BLaER1 treated with 17β-estradiol and CSF1 and Interleukin-3, amounts not matched to agents 10 nM and 100 nM (cell line): ENCODE data around the gene PRKCE.
A peak's percentile ranks its signal among the peaks of the same experiment; 100 is the strongest.

ENCODE experiments used
- H3K27ac ChIP-seq, 11 experiments: shearing (Covaris generic); formaldehyde crosslinking; 2 replicates each; pipeline ENCODE4 v1.8.1; 2022
- H3K27me3 ChIP-seq, 11 experiments: shearing (Covaris generic); formaldehyde crosslinking; 2 replicates each; pipeline ENCODE4 v1.8.1; 2022
- H3K36me3 ChIP-seq, 11 experiments: shearing (Covaris generic); formaldehyde crosslinking; 2 replicates each; pipeline ENCODE4 v1.8.1; 2022
- H3K4me1 ChIP-seq, 10 experiments: shearing (Covaris generic); formaldehyde crosslinking; 2 replicates each; pipeline ENCODE4 v1.8.1; 2022
- H3K4me2 ChIP-seq, 11 experiments: shearing (Covaris generic); formaldehyde crosslinking; 2 replicates each; pipeline ENCODE4 v1.8.1; 2022
- H3K4me3 ChIP-seq, 10 experiments: shearing (Covaris generic); formaldehyde crosslinking; 2 replicates each; pipeline ENCODE4 v1.8.1; 2022
- H3K9ac ChIP-seq, 11 experiments: shearing (Covaris generic); formaldehyde crosslinking; 2 replicates each; pipeline ENCODE4 v1.8.1; 2022
- H3K9me3 ChIP-seq, 11 experiments: shearing (Covaris generic); formaldehyde crosslinking; replicated peaks in 1 of 11; 2 replicates each; pipeline ENCODE4 v1.8.1; 2022
- H4K20me1 ChIP-seq, 11 experiments: shearing (Covaris generic); formaldehyde crosslinking; 2 replicates each; pipeline ENCODE4 v1.8.1; 2022
- Cebpa-rat ChIP-seq, 11 experiments: shearing (Covaris generic); IDR thresholded peaks; 2 replicates each; pipeline ENCODE4 v1.8.1; 2022

Gene PRKCE

DNA sequence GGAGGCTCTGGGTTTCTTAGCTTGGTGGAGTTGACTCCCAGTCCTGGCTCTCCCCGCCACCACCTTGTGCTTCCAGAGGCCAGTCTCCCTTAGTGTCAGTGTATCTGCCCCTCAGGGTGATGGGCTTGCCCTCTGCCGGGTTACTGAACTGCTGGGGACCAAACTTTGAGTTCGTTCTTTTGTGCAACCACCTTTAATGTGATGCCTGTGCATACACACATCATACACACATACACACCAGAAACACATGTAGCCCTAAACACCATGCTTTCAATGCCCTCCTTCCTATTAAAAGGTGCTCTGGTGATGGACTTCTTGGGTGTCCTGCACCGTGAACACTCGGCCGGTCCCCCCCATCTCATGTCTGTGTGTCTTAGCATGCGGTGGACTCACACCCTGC is 330.6 kb downstream of the PRKCE start:
- Histone ChIP-seq H3K4me3 (no peak overlapping the region), H3K9ac (no peak overlapping the region), H3K4me1 (peaks cover 28 to 70% (median 57%) of the 10 kb centered on the region in 10 experiments), H3K27me3 (no peaks in the 10 kb centered on the region), H3K9me3 (no peaks in the 10 kb centered on the region), H3K4me2 (no peak overlapping the region), H4K20me1 (peaks cover 0 to 62% (median 33%) of the 10 kb centered on the region in 11 experiments; a peak in 12 of 22 replicates), H3K27ac (no peak overlapping the region), H3K36me3 (peaks cover 4 to 100% (median 99%) of the 10 kb centered on the region in 11 experiments; a peak in 21 of 22 replicates)
- no peak for TF ChIP-seq Cebpa-rat (IDR thresholded peaks at IDR 0.05)

DNA sequence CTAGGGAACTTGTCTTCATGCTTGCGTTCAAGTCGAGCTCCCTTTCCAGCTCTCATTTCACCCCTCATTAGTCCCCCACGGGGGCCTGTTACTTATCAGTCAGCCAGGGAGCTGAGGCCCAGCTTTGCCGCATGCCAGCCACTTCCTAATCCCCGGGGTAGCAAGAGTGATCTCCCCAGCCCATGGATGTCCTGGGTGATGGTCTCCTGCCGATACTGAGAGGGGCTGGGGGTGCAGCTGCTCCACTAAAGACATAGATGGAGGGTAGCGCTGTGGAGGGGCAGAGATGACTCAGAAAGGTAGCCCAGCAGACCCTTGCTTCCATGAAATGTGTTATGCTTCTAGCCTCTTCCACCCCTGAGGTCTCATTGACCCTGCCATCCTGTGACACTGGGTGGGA is 331.7 kb downstream of the PRKCE start:
- Histone ChIP-seq H3K36me3 (peaks cover 2 to 100% (median 99%) of the 10 kb centered on the region in 11 experiments; a peak in 21 of 22 replicates), H3K27ac (no peak overlapping the region), H3K9me3 (no peaks in the 10 kb centered on the region), H3K4me2 (peak overlapping the region in 4 of 11 experiments; percentile 4 to 64 (median 24); a peak in 4 of 22 replicates), H3K4me3 (no peak overlapping the region), H3K27me3 (no peaks in the 10 kb centered on the region), H4K20me1 (peaks cover 0 to 51% (median 23%) of the 10 kb centered on the region in 11 experiments; a peak in 13 of 22 replicates), H3K4me1 (peaks cover 39 to 64% (median 50%) of the 10 kb centered on the region in 10 experiments), H3K9ac (no peak overlapping the region)
- no peak for TF ChIP-seq Cebpa-rat (IDR thresholded peaks at IDR 0.05)

DNA sequence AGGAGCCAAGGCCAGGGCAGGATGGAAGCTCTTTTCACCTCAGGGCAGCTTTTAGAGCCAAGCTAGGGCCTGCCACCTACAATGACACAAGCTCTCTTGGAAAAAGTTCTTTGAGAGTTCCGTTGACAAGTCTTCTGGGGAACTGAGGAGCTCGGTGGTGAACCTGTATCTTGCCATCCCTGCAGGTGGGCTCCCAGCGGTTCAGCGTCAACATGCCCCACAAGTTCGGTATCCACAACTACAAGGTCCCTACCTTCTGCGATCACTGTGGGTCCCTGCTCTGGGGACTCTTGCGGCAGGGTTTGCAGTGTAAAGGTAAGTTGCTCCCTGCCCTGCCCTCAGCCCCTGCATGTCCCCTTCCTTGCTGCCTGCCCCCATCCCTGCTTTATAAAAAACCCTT is 332.9 kb downstream of the PRKCE start:
- Histone ChIP-seq H3K4me2 (peak overlapping the region; percentile 40 to 90 (median 64)), H3K4me1 (peaks cover 33 to 53% (median 45%) of the 10 kb centered on the region in 10 experiments), H3K9me3 (no peaks in the 10 kb centered on the region), H3K36me3 (peaks cover 8 to 100% (median 99%) of the 10 kb centered on the region in 11 experiments), H3K4me3 (no peak overlapping the region), H3K9ac (no peak overlapping the region), H4K20me1 (peaks cover 0 to 45% (median 13%) of the 10 kb centered on the region in 11 experiments; a peak in 11 of 22 replicates), H3K27me3 (no peaks in the 10 kb centered on the region), H3K27ac (peak overlapping the region in 1 of 11 experiments; percentile 6; a peak in 1 of 22 replicates)
- TF ChIP-seq Cebpa-rat (IDR thresholded peaks at IDR 0.05), result no peak

DNA sequence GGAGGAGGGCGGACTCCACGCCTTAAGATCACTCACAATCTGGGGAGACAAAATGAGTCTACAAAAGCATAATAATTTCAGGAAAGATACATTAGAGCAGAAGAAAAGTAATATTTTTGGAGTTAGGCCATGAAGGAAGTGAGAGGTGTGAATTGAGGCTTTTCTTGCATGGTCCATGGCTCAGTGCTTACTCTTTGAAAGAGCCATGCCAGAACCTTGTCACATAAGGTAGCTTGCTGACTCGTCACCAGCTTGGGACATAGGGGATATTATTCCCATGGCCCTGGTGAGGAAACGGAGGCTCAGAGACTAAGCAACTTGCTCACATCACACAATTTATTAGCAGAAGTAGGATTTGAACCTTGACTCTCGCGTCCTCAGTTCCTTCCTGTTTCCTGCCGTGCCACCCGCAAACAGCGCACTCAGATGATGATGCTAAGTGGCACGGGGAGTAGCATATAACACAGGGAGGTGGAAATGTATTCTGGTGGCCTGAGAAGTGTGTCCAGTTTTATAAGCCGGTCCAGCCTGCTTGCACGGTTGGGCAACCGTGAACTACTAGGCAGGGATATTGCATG is 333.5 kb downstream of the PRKCE start:
- Histone ChIP-seq H3K4me2 (peak overlapping the region; percentile 40 to 90 (median 64)), H3K36me3 (peaks cover 10 to 100% (median 99%) of the 10 kb centered on the region in 11 experiments), H3K4me1 (peaks cover 27 to 47% (median 39%) of the 10 kb centered on the region in 10 experiments), H3K4me3 (no peak overlapping the region), H3K9ac (no peak overlapping the region), H3K9me3 (no peaks in the 10 kb centered on the region), H3K27ac (peak overlapping the region in 3 of 11 experiments; percentile 6 to 15 (median 11); a peak in 3 of 22 replicates), H4K20me1 (peaks cover 0 to 39% (median 9%) of the 10 kb centered on the region in 11 experiments; a peak in 10 of 22 replicates), H3K27me3 (no peaks in the 10 kb centered on the region)
- TF ChIP-seq Cebpa-rat (IDR thresholded peaks at IDR 0.05), result no peak

DNA sequence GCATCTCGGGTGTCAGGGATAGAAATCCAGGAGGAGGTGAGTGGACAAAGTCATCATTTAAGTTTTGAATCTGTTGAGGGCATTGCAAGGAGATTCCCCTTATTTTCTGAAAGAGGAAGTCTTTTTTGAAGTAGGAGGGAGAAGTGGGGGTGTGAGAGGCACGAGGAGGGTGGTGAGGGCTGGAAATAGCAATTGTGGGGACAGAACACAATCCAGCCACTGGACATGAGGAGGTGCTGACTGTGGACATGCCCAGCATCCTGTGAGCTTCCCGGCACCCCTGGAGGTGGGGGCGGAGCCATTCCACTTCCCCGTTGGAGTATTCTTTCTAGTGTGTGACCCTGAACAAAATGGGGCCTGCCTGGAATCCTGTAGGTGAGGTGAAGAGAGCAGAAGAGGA is 335.0 kb downstream of the PRKCE start:
- peaks cover 24 to 44% (median 37%) of the 10 kb centered on the region in 10 experiments for H3K4me1 ChIP-seq
- H4K20me1 ChIP-seq, result peaks cover 0 to 29% (median 7%) of the 10 kb centered on the region in 11 experiments; a peak in 6 of 22 replicates
- H3K27ac ChIP-seq, result peak overlapping the region in 4 of 11 experiments; percentile 34 to 59 (median 44); a peak in 6 of 22 replicates
- no peaks in the 10 kb centered on the region for H3K9me3 ChIP-seq
- peak overlapping the region in 5 of 11 experiments; percentile 41 to 90 (median 69); a peak in 10 of 22 replicates for H3K4me2 ChIP-seq
- H3K9ac ChIP-seq, result peak overlapping the region in 1 of 11 experiments; percentile 36; a peak in 1 of 22 replicates
- TF ChIP-seq Cebpa-rat (IDR thresholded peaks at IDR 0.05), result no peak
- no peaks in the 10 kb centered on the region for H3K27me3 ChIP-seq
- H3K4me3 ChIP-seq, result no peak overlapping the region
- peaks cover 0 to 100% (median 99%) of the 10 kb centered on the region in 11 experiments; a peak in 20 of 22 replicates for H3K36me3 ChIP-seq

DNA sequence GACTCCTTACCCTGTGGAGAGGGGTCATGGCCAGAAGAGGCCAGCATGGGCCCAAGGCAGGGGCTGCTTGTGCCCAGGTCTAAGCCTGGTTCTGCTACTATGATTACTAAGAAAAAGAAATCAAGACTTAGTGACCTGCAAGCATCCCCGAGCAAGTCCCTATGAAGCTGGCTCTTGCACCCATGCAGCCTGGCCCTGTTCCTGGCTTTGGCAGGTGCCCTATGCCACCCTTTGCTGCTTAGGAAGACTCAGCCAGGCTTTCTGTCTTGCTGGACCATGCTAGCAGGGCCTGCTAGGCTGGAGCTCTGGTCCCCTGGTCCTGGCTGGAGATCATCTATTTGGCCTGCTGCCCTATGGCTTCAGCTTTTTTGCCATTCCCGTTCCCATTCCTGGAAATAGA is 336.4 kb downstream of the PRKCE start:
- no peak for TF ChIP-seq Cebpa-rat (IDR thresholded peaks at IDR 0.05)
- H3K4me1 ChIP-seq, result peaks cover 24 to 43% (median 37%) of the 10 kb centered on the region in 10 experiments

DNA sequence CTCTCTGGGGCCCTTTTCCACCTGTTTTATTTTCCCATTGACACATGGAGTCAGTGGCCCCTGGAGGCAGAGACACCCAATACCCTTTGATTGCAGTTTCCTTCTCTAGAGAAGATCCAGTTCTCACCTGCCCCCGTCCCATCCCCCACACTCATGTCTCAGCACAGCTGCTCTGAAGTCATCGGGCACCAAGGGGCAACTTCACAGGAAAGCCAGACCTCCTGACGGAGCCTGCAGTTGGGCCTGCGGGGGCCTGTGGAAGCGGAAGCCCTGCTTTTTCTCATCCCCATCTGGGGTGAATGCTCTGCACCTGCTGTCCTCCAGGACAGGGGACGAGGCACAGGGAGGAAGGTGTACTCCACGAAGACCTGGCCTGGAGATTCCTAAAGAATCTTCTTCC is 337.4 kb downstream of the PRKCE start:
- peaks cover 15 to 43% (median 28%) of the 10 kb centered on the region in 10 experiments for H3K4me1 ChIP-seq
- no peaks in the 10 kb centered on the region for H3K27me3 ChIP-seq
- H3K9me3 ChIP-seq, result no peaks in the 10 kb centered on the region
- H3K36me3 ChIP-seq, result peaks cover 0 to 100% (median 96%) of the 10 kb centered on the region in 11 experiments; a peak in 20 of 22 replicates
- TF ChIP-seq Cebpa-rat (IDR thresholded peaks at IDR 0.05), result no peak
- H3K27ac ChIP-seq, result no peak overlapping the region
- peaks cover 0 to 30% (median 7%) of the 10 kb centered on the region in 11 experiments; a peak in 5 of 22 replicates for H4K20me1 ChIP-seq
- H3K4me3 ChIP-seq, result no peak overlapping the region
- H3K4me2 ChIP-seq, result no peak overlapping the region
- no peak overlapping the region for H3K9ac ChIP-seq

More for the DNA sequence above, 336.4 kb downstream of the PRKCE start:
- H3K9ac ChIP-seq, result no peak overlapping the region
- H3K27me3 ChIP-seq, result no peaks in the 10 kb centered on the region
- peak overlapping the region in 1 of 11 experiments; percentile 8; a peak in 1 of 22 replicates for H3K27ac ChIP-seq
- no peak overlapping the region for H3K4me3 ChIP-seq
- peaks cover 0 to 100% (median 99%) of the 10 kb centered on the region in 11 experiments; a peak in 20 of 22 replicates for H3K36me3 ChIP-seq
- H3K9me3 ChIP-seq, result no peaks in the 10 kb centered on the region
- peaks cover 0 to 29% (median 7%) of the 10 kb centered on the region in 11 experiments; a peak in 6 of 22 replicates for H4K20me1 ChIP-seq
- peak overlapping the region in 2 of 11 experiments; percentile 86 to 90; a peak in 4 of 22 replicates for H3K4me2 ChIP-seq

DNA sequence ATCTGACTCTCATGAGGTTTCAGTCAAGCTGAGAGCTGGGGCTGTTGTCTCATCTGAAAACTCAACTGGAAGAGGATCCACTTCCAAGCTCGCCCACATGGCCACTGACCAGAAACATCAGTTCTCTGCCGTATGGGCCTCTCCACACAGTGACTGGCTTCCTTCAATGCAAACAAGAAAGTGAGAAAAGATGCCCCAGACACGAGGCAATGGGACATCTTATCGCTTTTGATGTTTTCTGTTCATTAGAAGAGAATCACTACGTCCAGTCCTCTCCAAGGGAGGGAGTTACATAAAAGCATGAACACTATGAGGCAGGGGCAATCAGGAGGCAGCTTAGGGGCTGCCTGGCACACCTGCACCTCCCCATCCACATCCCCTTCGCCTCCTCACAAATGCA is 338.7 kb downstream of the PRKCE start:
- Histone ChIP-seq H3K4me2 (no peak overlapping the region), H3K36me3 (peaks cover 0 to 98% (median 93%) of the 10 kb centered on the region in 11 experiments; a peak in 20 of 22 replicates), H4K20me1 (peaks cover 0 to 19% (median 0%) of the 10 kb centered on the region in 11 experiments; a peak in 4 of 22 replicates), H3K9ac (no peak overlapping the region), H3K4me1 (peaks cover 3 to 34% (median 16%) of the 10 kb centered on the region in 10 experiments), H3K4me3 (no peak overlapping the region), H3K27me3 (no peaks in the 10 kb centered on the region), H3K9me3 (no peaks in the 10 kb centered on the region), H3K27ac (no peak overlapping the region)
- TF ChIP-seq Cebpa-rat (IDR thresholded peaks at IDR 0.05), result no peak
